ENCODE measurements around the gene ABR.

DNA sequence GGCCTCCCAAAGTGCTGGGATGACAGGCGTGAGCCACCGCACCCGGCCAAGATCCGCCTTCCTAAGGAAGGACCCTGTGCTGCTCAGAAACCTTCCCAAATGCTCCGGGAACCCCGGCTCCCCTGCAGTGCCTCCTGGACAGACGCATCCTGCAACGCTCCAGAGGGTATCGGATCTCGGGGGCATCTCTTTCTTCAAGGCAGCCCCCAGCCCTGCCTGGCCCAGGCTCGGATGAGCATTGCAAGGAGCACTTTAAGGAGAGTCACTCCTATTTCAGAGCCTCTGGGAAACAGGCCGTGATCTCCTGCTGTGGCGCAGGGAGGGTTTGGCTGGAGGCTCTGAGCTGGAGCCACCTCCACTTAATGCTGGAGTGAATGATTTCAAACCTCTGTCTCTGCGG is 17.2 kb upstream of the ABR start:
- TF ChIP-seq, protein P1, sequence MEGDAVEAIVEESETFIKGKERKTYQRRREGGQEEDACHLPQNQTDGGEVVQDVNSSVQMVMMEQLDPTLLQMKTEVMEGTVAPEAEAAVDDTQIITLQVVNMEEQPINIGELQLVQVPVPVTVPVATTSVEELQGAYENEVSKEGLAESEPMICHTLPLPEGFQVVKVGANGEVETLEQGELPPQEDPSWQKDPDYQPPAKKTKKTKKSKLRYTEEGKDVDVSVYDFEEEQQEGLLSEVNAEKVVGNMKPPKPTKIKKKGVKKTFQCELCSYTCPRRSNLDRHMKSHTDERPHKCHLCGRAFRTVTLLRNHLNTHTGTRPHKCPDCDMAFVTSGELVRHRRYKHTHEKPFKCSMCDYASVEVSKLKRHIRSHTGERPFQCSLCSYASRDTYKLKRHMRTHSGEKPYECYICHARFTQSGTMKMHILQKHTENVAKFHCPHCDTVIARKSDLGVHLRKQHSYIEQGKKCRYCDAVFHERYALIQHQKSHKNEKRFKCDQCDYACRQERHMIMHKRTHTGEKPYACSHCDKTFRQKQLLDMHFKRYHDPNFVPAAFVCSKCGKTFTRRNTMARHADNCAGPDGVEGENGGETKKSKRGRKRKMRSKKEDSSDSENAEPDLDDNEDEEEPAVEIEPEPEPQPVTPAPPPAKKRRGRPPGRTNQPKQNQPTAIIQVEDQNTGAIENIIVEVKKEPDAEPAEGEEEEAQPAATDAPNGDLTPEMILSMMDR (IDR thresholded peaks at IDR 0.05): no peak
- no peak for TF ChIP-seq POLR2A (IDR thresholded peaks at IDR 0.05)
